GM12864 (cell line): Measurements from ENCODE around the gene FETUB.
"Not testable (repeated sequence)": the region's sequence is repeated elsewhere in the genome, so short reads cannot be mapped to it uniquely, and the experiment has no call there.

Experiments used
- DNase-seq: peaks from one replicate; pipeline ENCODE4 v3.0.0-alpha.2; 2011; ENCODE audit warnings: low read depth
- H3K4me3 ChIP-seq: 2 replicates; pipeline ENCODE4 v1.5.1; 2011; ENCODE audit warnings: mild to moderate bottlenecking, low read depth, low read length, control low read depth
- CTCF ChIP-seq: IDR thresholded peaks from 2 replicates; pipeline ENCODE4 v1.5.1; 2011; ENCODE audit warnings: low read depth, mild to moderate bottlenecking, moderate library complexity, low read length, control low read depth, inconsistent platforms; ENCODE audit errors: missing control alignments

FETUB gene

GRCh38 chr3:186687120-186687651 lies 47.0 kb downstream of the FETUB start:
- DNase-seq: no peak
- H3K4me3 ChIP-seq: no peak overlapping the region
- TF ChIP-seq CTCF: no peak

DNA sequence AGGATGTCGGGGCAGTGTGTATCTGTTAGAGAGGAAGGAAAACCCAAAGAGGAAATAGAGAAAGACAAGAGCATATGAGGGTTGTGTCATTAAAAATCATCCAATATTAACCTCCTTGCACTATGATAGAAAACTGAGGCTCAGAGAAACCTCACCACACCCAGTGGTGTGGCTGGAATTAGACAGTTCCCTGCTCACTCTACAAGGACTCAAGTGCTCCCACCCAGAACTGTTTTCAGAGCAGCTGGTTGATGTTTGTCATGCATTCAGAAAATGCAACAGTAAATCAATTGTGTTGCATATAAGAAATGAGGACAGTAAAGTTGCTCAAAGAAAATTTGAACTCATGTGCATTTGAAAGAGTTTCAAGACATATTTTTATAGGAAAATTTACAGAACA lies 50.1 kb downstream of the FETUB start:
- not testable (repeated sequence) for H3K4me3 ChIP-seq, DNase-seq

GRCh38 chr3:186691676-186692075 lies 51.5 kb downstream of the FETUB start:
- TF ChIP-seq CTCF: no peak
- no peak for DNase-seq
- H3K4me3 ChIP-seq: no peak overlapping the region

DNA sequence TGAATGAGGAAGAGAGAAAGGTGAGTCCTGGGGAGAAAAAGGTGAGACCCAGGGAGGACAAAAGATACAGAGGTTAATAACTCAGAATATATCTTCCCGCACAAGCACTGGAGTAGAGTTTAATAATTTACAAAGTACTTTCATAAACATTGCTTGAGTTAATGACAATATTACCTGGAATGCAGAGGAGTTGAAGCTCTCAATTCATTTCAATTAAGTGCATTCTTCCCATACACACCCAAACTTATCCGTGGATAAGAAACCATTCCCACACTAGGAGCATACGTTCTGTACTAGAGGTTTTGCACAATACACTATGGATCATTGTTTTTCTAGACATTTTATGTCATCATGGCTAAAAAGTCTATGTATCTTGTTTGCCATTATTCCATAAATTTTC lies 53.6 kb downstream of the FETUB start:
- no peak for DNase-seq
- H3K4me3 ChIP-seq: no peak overlapping the region
- TF ChIP-seq CTCF: no peak

- H3K4me3 ChIP-seq: no peak overlapping the region
- DNase-seq: no peak
- no peak for TF ChIP-seq CTCF
Observed at GRCh38 chr3:186694288-186695032, 54.3 kb downstream of the FETUB start.

DNA sequence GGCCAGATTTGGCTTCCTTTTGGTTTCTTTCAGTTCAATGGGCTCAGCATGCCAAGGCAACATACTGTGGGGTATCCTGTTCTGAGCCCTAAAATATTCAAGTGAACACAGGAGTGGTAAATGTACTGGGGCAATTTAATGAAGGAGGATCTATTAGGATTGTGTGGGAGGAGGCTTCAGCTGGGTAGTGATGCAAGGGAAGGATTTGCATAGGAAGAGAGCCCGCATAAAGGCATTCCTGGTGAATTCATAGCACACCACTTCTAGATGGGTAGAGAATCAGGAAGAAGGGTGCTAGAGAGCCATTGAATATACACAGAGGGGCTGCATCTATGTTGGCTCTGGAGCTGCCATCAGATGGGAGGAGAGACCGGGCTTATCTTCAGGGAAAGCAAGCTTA lies 56.3 kb downstream of the FETUB start:
- DNase-seq: no peak
- no peak overlapping the region for H3K4me3 ChIP-seq
- no peak for TF ChIP-seq CTCF

DNA sequence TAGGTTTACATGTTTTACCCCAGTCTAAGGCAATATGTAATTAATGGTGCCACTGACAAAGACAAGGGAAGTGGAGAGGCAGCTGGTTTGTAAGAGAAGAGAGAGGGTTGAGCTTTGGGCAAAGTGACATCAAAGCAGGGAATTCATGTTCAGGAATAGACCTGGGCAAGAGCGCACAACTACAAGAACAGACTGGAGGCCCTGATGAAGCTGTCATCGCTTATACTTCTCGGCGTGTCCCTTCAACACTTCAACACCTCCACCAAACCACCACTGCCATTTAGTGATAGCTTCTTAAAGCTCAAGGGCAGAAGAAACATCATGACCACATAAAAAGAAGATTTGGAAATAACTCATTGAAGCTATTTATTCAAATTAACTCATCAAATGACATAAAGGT lies 57.3 kb downstream of the FETUB start:
- TF ChIP-seq CTCF: no peak
- DNase-seq: no peak
- no peak overlapping the region for H3K4me3 ChIP-seq
